Measurements from ENCODE around the gene ST14.

GRCh38 chr11:130216221-130216550 is 56.6 kb downstream of the ST14 start:
- no peak for TF ChIP-seq EZH2 (IDR thresholded peaks at IDR 0.05; ENCODE audit: insufficient read depth, poor library complexity, severe bottlenecking)
- TF ChIP-seq EZH2phosphoT487 (IDR thresholded peaks at IDR 0.05; ENCODE audit: insufficient read depth, low read depth), result no peak
